Choroid plexus epithelial cell (primary cell): ENCODE measurements around the gene CCK.
"Not testable (repeated sequence)": the region's sequence is repeated elsewhere in the genome, so short reads cannot be mapped to it uniquely, and the experiment has no call there.

ENCODE experiments used
- DNase-seq: peaks from one replicate; pipeline ENCODE4 v3.0.0-alpha.2; 2010; ENCODE audit warnings: low read depth
- H3K4me3 ChIP-seq: 2 replicates; pipeline ENCODE4 v1.5.1; 2011; ENCODE audit warnings: low read depth, mild to moderate bottlenecking, control low read depth, low read length, moderate library complexity
- CTCF ChIP-seq: conservative IDR thresholded peaks from 2 replicates; pipeline ENCODE4 v1.5.1; 2011; ENCODE audit warnings: low read depth, mild to moderate bottlenecking, control low read depth, inconsistent platforms, low read length, moderate library complexity

The CCK gene

DNA sequence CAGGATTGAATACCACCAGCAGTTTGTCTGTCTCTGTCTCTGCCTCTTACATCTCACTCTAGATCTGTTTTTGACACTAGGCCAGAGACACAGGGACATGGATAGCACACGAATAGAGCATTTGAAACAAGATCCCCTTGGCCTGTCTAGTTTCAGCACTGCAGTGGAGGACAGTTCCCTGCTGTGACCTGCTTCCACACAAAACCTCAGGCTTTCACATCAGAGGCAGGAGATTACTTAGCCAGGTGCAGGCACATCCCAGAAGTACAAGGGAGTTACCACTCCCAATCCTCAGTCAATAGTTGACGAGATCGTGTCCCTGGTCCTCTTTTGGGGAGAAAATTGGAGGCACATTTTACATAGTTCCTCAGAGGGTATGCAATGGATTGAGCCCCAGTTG is 34.0 kb upstream of the CCK start:
- H3K4me3 ChIP-seq: no peak overlapping the region
- no peak for TF ChIP-seq CTCF
- DNase-seq: peak; percentile 67

DNA sequence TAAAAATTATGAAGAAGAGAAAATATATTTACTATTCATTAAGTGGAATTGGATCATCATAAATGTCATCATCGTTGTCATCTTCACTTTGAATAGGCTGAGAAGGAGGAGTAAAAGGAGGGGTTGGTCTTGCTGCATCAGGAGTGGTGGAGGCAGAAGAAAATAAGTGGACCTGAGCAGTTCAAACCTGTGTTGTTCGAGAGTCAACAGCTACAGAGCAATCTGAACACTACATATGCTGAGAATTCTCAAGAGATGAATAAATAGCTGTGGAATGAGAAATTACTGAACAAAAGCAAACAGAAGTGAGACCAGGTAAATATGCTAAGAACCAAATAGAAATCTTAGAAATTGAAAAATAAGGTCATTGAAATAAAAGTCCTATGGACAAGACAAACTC is 32.3 kb upstream of the CCK start:
- TF ChIP-seq CTCF: no peak
- no peak for DNase-seq
- H3K4me3 ChIP-seq: no peak overlapping the region

DNA sequence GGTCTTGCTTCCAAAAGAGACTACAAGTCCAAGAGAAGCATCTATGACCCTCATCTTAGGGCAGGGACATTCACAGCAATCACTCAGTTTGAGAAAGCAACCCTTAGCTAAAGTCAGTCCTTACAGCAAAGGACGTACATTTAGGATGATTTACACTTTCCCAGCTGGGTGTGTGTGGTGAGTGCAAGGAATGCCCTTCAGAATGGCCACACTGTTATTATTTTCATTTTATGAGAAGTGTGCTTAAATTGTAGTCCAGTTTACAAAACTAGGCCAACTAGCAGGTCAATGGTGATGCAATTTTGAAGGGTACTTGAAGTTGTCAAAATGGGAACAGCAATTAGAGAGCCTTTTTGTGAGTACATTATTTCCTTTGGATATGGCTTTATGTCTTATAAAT is 26.0 kb upstream of the CCK start:
- H3K4me3 ChIP-seq: no peak overlapping the region
- DNase-seq: no peak
- no peak for TF ChIP-seq CTCF

GRCh38 chr3:42290966-42291714 is 25.2 kb upstream of the CCK start:
- TF ChIP-seq CTCF: no peak
- no peak for DNase-seq
- no peak overlapping the region for H3K4me3 ChIP-seq

DNA sequence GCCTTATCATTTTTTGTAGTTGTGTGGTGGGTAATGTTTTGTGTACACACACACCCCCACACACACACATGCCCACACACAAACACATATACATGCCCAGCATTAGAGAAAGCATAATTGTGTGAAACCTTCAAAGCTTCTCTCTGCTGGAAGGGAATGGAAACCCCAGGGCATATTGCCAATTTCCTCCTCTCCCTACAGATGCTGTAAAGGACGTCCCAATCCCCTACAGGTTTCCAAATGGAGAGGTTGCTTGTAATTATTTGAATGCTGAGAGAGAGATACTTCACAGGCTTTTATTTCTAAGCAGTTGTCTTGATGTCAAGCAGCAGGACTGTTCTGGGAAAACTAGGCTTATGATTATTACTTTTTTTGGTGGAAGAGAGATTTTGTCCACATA is 23.0 kb upstream of the CCK start:
- DNase-seq: no peak
- no peak overlapping the region for H3K4me3 ChIP-seq
- TF ChIP-seq CTCF: no peak

- H3K4me3 ChIP-seq: no peak overlapping the region
- no peak for TF ChIP-seq CTCF
- DNase-seq: no peak
These were observed 22.4 kb upstream of the CCK start for GRCh38 chr3:42288385-42288784.

GRCh38 chr3:42287423-42287822 is 21.4 kb upstream of the CCK start:
- H3K4me3 ChIP-seq, DNase-seq: not testable (repeated sequence)
